Prostate gland (tissue), 2 donors: ENCODE data around the gene CCS. TPM values are rescaled to one million over a fixed set of nuclear protein-coding genes. Genes with fewer than 3 reads are reported as not detected.
"Not testable (repeated sequence)": the region's sequence is repeated elsewhere in the genome, so short reads cannot be mapped to it uniquely, and the experiment has no call there.

ENCODE experiments used
- DNase-seq: peaks from one replicate; pipeline ENCODE4 v3.0.0-alpha.2; 2019; ENCODE audit warnings: low spot score
- H3K27ac ChIP-seq, 2 donors: fragments of 200-600 bp; sonication (generic); 2 replicates each; pipeline ENCODE4 v1.5.1; 2017 to 2019
- H3K27me3 ChIP-seq: fragments of 200-600 bp; sonication (generic); replicated peaks from 2 replicates; pipeline ENCODE4 v1.5.1; 2019; ENCODE audit not compliant: insufficient read depth
- H3K36me3 ChIP-seq, 2 donors: fragments of 200-600 bp; sonication (generic); 1 replicate in 1 of 2; 2 replicates in 1 of 2; pipeline versions ENCODE4 v1.5.1 to v1.8.1; 2017 to 2019
- H3K4me1 ChIP-seq: fragments of 200-600 bp; sonication (generic); replicated peaks from 2 replicates; pipeline ENCODE4 v1.5.1; 2019
- H3K4me3 ChIP-seq, 2 donors: fragments of 200-600 bp; sonication (generic); 2 replicates each; pipeline ENCODE4 v1.5.1; 2017 to 2019
- H3K9me3 ChIP-seq: fragments of 200-600 bp; sonication (generic); 2 replicates; pipeline ENCODE4 v1.5.1; 2017
- CTCF ChIP-seq, 4 experiments: fragments of 200-600 bp in 2 of 4; fragments of 450-650 bp in 2 of 4; sonication (generic) in 2 of 4; IDR thresholded peaks; 1 replicate in 3 of 4; 2 replicates in 1 of 4; pipeline ENCODE4 v1.5.1; 2016 to 2019; ENCODE audit warnings: antibody characterized with exemption in 4 of 4, mild to moderate bottlenecking in 2 of 4, moderate library complexity in 2 of 4
- POLR2A ChIP-seq: fragments of 450-650 bp; IDR thresholded peaks from one replicate; pipeline ENCODE4 v1.6.1; 2016; ENCODE audit warnings: antibody characterized with exemption, mild to moderate bottlenecking
- POLR2AphosphoS5 ChIP-seq: sonication (generic); formaldehyde crosslinking; IDR thresholded peaks from one replicate; pipeline ENCODE4 v1.6.1; 2017; ENCODE audit warnings: antibody characterized with exemption
- WGBS: methylation state at CpG from one replicate; pipeline ENCODE4 v1.1.5; 2018; 5-methylcytosine and 5-hydroxymethylcytosine counted together
- intact Hi-C: fragments of 100-400 bp; cut with DNase I; formaldehyde crosslinking; loops from one replicate; pipeline ENCODE4 v1.14.2; 2022
- total RNA-seq, 2 donors: library from RNA; depleted of rRNA; stranded (reverse); fragments of >200 nt; gene quantifications; one replicate each; pipeline ENCODE4 v1.1.0, GENCODE V29; 2016

Gene CCS
- total RNA-seq, 2 donors from 2014 or later = 31.0 to 63.8 TPM

- Histone ChIP-seq H3K36me3 (no peaks in the 10 kb centered on the region), H3K4me1 (no peaks in the 10 kb centered on the region), H3K27ac (no peak overlapping the region), H3K9me3 (no peaks in the 10 kb centered on the region), H3K27me3 (no peaks in the 10 kb centered on the region), H3K4me3 (no peak overlapping the region)
- intact Hi-C loops = no loop called here
- TF ChIP-seq POLR2AphosphoS5 (no peak), POLR2A (no peak), CTCF (IDR thresholded peaks at IDR 0.05) (no peak)
- no peak for DNase-seq
- WGBS = 79% methylated on average over 3 of the region's 3 CpGs
Observed at GRCh38 chr11:66581261-66581660, 11.7 kb upstream of the CCS start.

- intact Hi-C loops, H3K9me3 ChIP-seq, H3K36me3 ChIP-seq, H3K4me1 ChIP-seq, DNase-seq, H3K27me3 ChIP-seq, H3K4me3 ChIP-seq, H3K27ac ChIP-seq: not testable (repeated sequence)
- 89% methylated on average over 3 of the region's 3 CpGs for WGBS
Observed at GRCh38 chr11:66582565-66583147, 10.3 kb upstream of the CCS start.

GRCh38 chr11:66585447-66585846 lies 7.5 kb upstream of the CCS start:
- H3K4me3 ChIP-seq, intact Hi-C loops, DNase-seq, H3K4me1 ChIP-seq, H3K27ac ChIP-seq, H3K36me3 ChIP-seq, H3K27me3 ChIP-seq, H3K9me3 ChIP-seq: not testable (repeated sequence)
- WGBS = 92% methylated on average over 1 of the region's 1 CpG

- 67% methylated on average over 2 of the region's 2 CpGs for WGBS
- no peak overlapping the region for H3K4me3 ChIP-seq
- DNase-seq = no peak
- no peaks in the 10 kb centered on the region for H3K27me3 ChIP-seq
- H3K36me3 ChIP-seq = no peaks in the 10 kb centered on the region
- no peaks in the 10 kb centered on the region for H3K4me1 ChIP-seq
- H3K27ac ChIP-seq = no peak overlapping the region
- intact Hi-C loops = no loop called here
- no peaks in the 10 kb centered on the region for H3K9me3 ChIP-seq
- TF ChIP-seq POLR2A = no peak
- TF ChIP-seq POLR2AphosphoS5 = no peak
- TF ChIP-seq CTCF (IDR thresholded peaks at IDR 0.05) = no peak
Observed at GRCh38 chr11:66586136-66586535, 6.8 kb upstream of the CCS start.

GRCh38 chr11:66589315-66589714 lies 3.7 kb upstream of the CCS start:
- WGBS = 70% methylated on average over 2 of the region's 2 CpGs
- intact Hi-C loops, H3K9me3 ChIP-seq, H3K4me3 ChIP-seq, H3K27ac ChIP-seq, DNase-seq, H3K4me1 ChIP-seq, H3K27me3 ChIP-seq, H3K36me3 ChIP-seq: not testable (repeated sequence)

GRCh38 chr11:66589996-66590675 lies 2.8 kb upstream of the CCS start:
- Histone ChIP-seq H3K27ac (no peak overlapping the region), H3K4me3 (no peak overlapping the region), H3K9me3 (no peaks in the 10 kb centered on the region), H3K4me1 (peaks cover 7% of the 10 kb centered on the region), H3K27me3 (no peaks in the 10 kb centered on the region), H3K36me3 (no peaks in the 10 kb centered on the region)
- TF ChIP-seq POLR2AphosphoS5 (no peak), POLR2A (no peak), CTCF (IDR thresholded peaks at IDR 0.05) (no peak)
- no peak for DNase-seq
- intact Hi-C loops = loop anchor here (5.0 kb wide), 1 partner anchor 87 kb away; the partner anchor contains the start of gene RBM4B
- 96% methylated on average over 7 of the region's 7 CpGs for WGBS
